HL-60 (cell line): ENCODE data around the gene ANKRD33B.

Experiments used
- DNase-seq, 2 experiments: peaks; one replicate each; pipeline ENCODE4 v3.0.0-alpha.2; 2010 to 2020; ENCODE audit warnings: low read depth in 1 of 2, low spot score in 1 of 2
- H3K27ac ChIP-seq: fragments of 250-450 bp; sonication (Bioruptor Pico); replicated peaks from 2 replicates; pipeline ENCODE4 v1.5.1; 2020; ENCODE audit warnings: mild to moderate bottlenecking, moderate library complexity
- H3K27me3 ChIP-seq: fragments of 250-450 bp; sonication (Bioruptor Pico); 2 replicates; pipeline ENCODE4 v1.5.1; 2021; ENCODE audit warnings: mild to moderate bottlenecking, moderate library complexity; ENCODE audit not compliant: insufficient read depth, poor library complexity, severe bottlenecking
- H3K4me3 ChIP-seq: replicated peaks from 2 replicates; pipeline ENCODE4 v1.5.1; 2011; ENCODE audit warnings: mild to moderate bottlenecking, control low read depth, low read length; ENCODE audit not compliant: insufficient read depth
- CTCF ChIP-seq: IDR thresholded peaks from one replicate; pipeline ENCODE4 v1.5.1; 2011; ENCODE audit warnings: low read length, control low read depth, inconsistent platforms; ENCODE audit not compliant: insufficient read depth
- GABPA ChIP-seq: IDR thresholded peaks from 2 replicates; pipeline ENCODE4 v1.6.1; 2012; ENCODE audit warnings: low read depth
- POLR2AphosphoS5 ChIP-seq: IDR thresholded peaks from 2 replicates; pipeline ENCODE4 v1.6.1; 2012; ENCODE audit warnings: low read depth
- REST ChIP-seq: IDR thresholded peaks from 2 replicates; pipeline ENCODE4 v1.6.1; 2012; ENCODE audit warnings: low read depth; ENCODE audit not compliant: insufficient replicate concordance
- SPI1 ChIP-seq: IDR thresholded peaks from 2 replicates; pipeline ENCODE4 v1.6.1; 2012; ENCODE audit warnings: low read depth, mild to moderate bottlenecking, borderline replicate concordance

Gene ANKRD33B

GRCh38 chr5:10599113-10599512 is 35.2 kb downstream of the ANKRD33B start:
- TF ChIP-seq GABPA (no peak), SPI1 (no peak), CTCF (no peak), REST (no peak), POLR2AphosphoS5 (no peak)
- no peaks in the 10 kb centered on the region for H3K27me3 ChIP-seq
- H3K4me3 ChIP-seq, result no peak overlapping the region
- no peak for DNase-seq
- no peak overlapping the region for H3K27ac ChIP-seq

- no peak for DNase-seq
- no peaks in the 10 kb centered on the region for H3K27me3 ChIP-seq
- no peak overlapping the region for H3K27ac ChIP-seq
- no peak for TF ChIP-seq POLR2AphosphoS5
- no peak for TF ChIP-seq CTCF
- TF ChIP-seq REST, result no peak
- no peak for TF ChIP-seq SPI1
- no peak for TF ChIP-seq GABPA
- H3K4me3 ChIP-seq, result no peak overlapping the region
Measured at GRCh38 chr5:10599862-10600284, 36.0 kb downstream of the ANKRD33B start.

GRCh38 chr5:10600626-10601245 is 36.9 kb downstream of the ANKRD33B start:
- TF ChIP-seq POLR2AphosphoS5, result no peak
- TF ChIP-seq SPI1, result no peak
- no peak for TF ChIP-seq REST
- TF ChIP-seq CTCF, result no peak
- no peak for TF ChIP-seq GABPA
- no peak overlapping the region for H3K4me3 ChIP-seq
- H3K27ac ChIP-seq, result no peak overlapping the region
- DNase-seq, result no peak
- no peaks in the 10 kb centered on the region for H3K27me3 ChIP-seq
